ENCODE results near the gene SMCO1.
"Not testable (repeated sequence)": the region's sequence is repeated elsewhere in the genome, so short reads cannot be mapped to it uniquely, and the experiment has no call there.

The SMCO1 gene

GRCh38 chr3:196555295-196555694 is 40.1 kb upstream of the SMCO1 start:
- no peak for TF ChIP-seq CTCF (IDR thresholded peaks at IDR 0.05; ENCODE audit: insufficient read depth, low read length, poor library complexity, severe bottlenecking)

GRCh38 chr3:196554205-196554604 is 39.1 kb upstream of the SMCO1 start:
- Histone ChIP-seq H3K4me3 (replicated peaks; ENCODE audit: low read depth, low read length) (no peak overlapping the region), H3K36me3 (ENCODE audit: control insufficient read depth, insufficient read depth, low read length) (no peaks in the 10 kb centered on the region), H3K27me3 (replicated peaks; ENCODE audit: control insufficient read depth, insufficient read depth, low read length) (no peaks in the 10 kb centered on the region)
- no peak for DNase-seq (ENCODE audit: extremely low read depth, insufficient read length)
- no peak for TF ChIP-seq CTCF (IDR thresholded peaks at IDR 0.05; ENCODE audit: insufficient read depth, low read length, poor library complexity, severe bottlenecking)

More at GRCh38 chr3:196555295-196555694, 40.1 kb upstream of the SMCO1 start:
- H3K4me3 ChIP-seq (replicated peaks; ENCODE audit: low read depth, low read length), result no peak overlapping the region
- no peaks in the 10 kb centered on the region for H3K27me3 ChIP-seq (replicated peaks; ENCODE audit: control insufficient read depth, insufficient read depth, low read length)
- H3K36me3 ChIP-seq (ENCODE audit: control insufficient read depth, insufficient read depth, low read length), result no peaks in the 10 kb centered on the region
- DNase-seq (ENCODE audit: extremely low read depth, insufficient read length), result no peak

- Histone ChIP-seq H3K36me3 (ENCODE audit: control insufficient read depth, insufficient read depth, low read length) (no peaks in the 10 kb centered on the region), H3K27me3 (replicated peaks; ENCODE audit: control insufficient read depth, insufficient read depth, low read length) (no peaks in the 10 kb centered on the region), H3K4me3 (replicated peaks; ENCODE audit: low read depth, low read length) (no peak overlapping the region)
- DNase-seq (ENCODE audit: extremely low read depth, insufficient read length), result no peak
- no peak for TF ChIP-seq CTCF (IDR thresholded peaks at IDR 0.05; ENCODE audit: insufficient read depth, low read length, poor library complexity, severe bottlenecking)
Observed at GRCh38 chr3:196553551-196553950, 38.4 kb upstream of the SMCO1 start.

GRCh38 chr3:196552253-196552652 is 37.1 kb upstream of the SMCO1 start:
- no peaks in the 10 kb centered on the region for H3K27me3 ChIP-seq (replicated peaks; ENCODE audit: control insufficient read depth, insufficient read depth, low read length)
- no peak for TF ChIP-seq CTCF (IDR thresholded peaks at IDR 0.05; ENCODE audit: insufficient read depth, low read length, poor library complexity, severe bottlenecking)
- no peaks in the 10 kb centered on the region for H3K36me3 ChIP-seq (ENCODE audit: control insufficient read depth, insufficient read depth, low read length)
- H3K4me3 ChIP-seq (replicated peaks; ENCODE audit: low read depth, low read length), result no peak overlapping the region
- DNase-seq (ENCODE audit: extremely low read depth, insufficient read length), result no peak

GRCh38 chr3:196550172-196550571 is 35.0 kb upstream of the SMCO1 start:
- H3K4me3 ChIP-seq (replicated peaks; ENCODE audit: low read depth, low read length); H3K36me3 ChIP-seq (ENCODE audit: control insufficient read depth, insufficient read depth, low read length); DNase-seq (ENCODE audit: extremely low read depth, insufficient read length); H3K27me3 ChIP-seq (replicated peaks; ENCODE audit: control insufficient read depth, insufficient read depth, low read length): not testable (repeated sequence)

- DNase-seq (ENCODE audit: extremely low read depth, insufficient read length); H3K36me3 ChIP-seq (ENCODE audit: control insufficient read depth, insufficient read depth, low read length); H3K27me3 ChIP-seq (replicated peaks; ENCODE audit: control insufficient read depth, insufficient read depth, low read length); H3K4me3 ChIP-seq (replicated peaks; ENCODE audit: low read depth, low read length): not testable (repeated sequence)
Observed at GRCh38 chr3:196549312-196549711, 34.2 kb upstream of the SMCO1 start.

- no peak for TF ChIP-seq CTCF (IDR thresholded peaks at IDR 0.05; ENCODE audit: insufficient read depth, low read length, poor library complexity, severe bottlenecking)
- no peaks in the 10 kb centered on the region for H3K36me3 ChIP-seq (ENCODE audit: control insufficient read depth, insufficient read depth, low read length)
- H3K4me3 ChIP-seq (replicated peaks; ENCODE audit: low read depth, low read length), result no peak overlapping the region
- DNase-seq (ENCODE audit: extremely low read depth, insufficient read length), result no peak
- H3K27me3 ChIP-seq (replicated peaks; ENCODE audit: control insufficient read depth, insufficient read depth, low read length), result no peaks in the 10 kb centered on the region
Observed at GRCh38 chr3:196547067-196547466, 31.9 kb upstream of the SMCO1 start.

Data from GM06990 (cell line).